ENCODE measurements around the gene PRXL2A. TPM values are rescaled to one million over a fixed set of nuclear protein-coding genes. Genes with fewer than 3 reads are reported as not detected.
"Not testable (repeated sequence)": the region's sequence is repeated elsewhere in the genome, so short reads cannot be mapped to it uniquely, and the experiment has no call there.

PRXL2A gene
- total and polyA plus RNA-seq, 10 of the 15 experiments (the other 5 are each of a cell fraction or from before 2014, with no cell fraction given): 2.8 to 15.6 (median 11.1) TPM

- intact Hi-C loops (cut with micrococcal nuclease; ENCODE audit: unreplicated experiment); H3K4me2 ChIP-seq (ENCODE audit: control insufficient read depth, insufficient read depth); H3K79me2 ChIP-seq (ENCODE audit: control insufficient read depth, insufficient read depth, low read length); H3K9me3 ChIP-seq (replicated peaks; ENCODE audit: control insufficient read depth, insufficient read depth, low read length); FAIRE-seq; H3K36me3 ChIP-seq (ENCODE audit: control insufficient read depth in 2 of 2, insufficient read depth in 2 of 2, low read length in 1 of 2); DNase-seq (ENCODE audit: low read depth, low spot score); H3K27ac ChIP-seq (ENCODE audit: control insufficient read depth, insufficient read depth); BruUV-seq (replicated peaks); CTCF ChIA-PET; H4K20me1 ChIP-seq (ENCODE audit: control insufficient read depth, insufficient read depth); ATAC-seq; POLR2A ChIA-PET; RAD21 ChIA-PET (ENCODE audit: unreplicated experiment); H3K9ac ChIP-seq (ENCODE audit: control insufficient read depth, insufficient read depth, low read length); SMC1A ChIA-PET (ENCODE audit: uncharacterized antibody, unreplicated experiment); H2AFZ ChIP-seq (ENCODE audit: control insufficient read depth, low read depth, low read length); H3K4me3 ChIP-seq; H3K4me1 ChIP-seq (ENCODE audit: control insufficient read depth, insufficient read depth, low read length); in situ Hi-C loops (cut with MboI): not testable (repeated sequence)
- peaks cover 5 to 11% of the 10 kb centered on the region in 2 experiments for H3K27me3 ChIP-seq (replicated peaks in 1 of 2; ENCODE audit: control insufficient read depth in 2 of 2, insufficient read depth in 2 of 2, low read length in 1 of 2)
- WGBS (ENCODE audit: insufficient coverage, insufficient replicate concordance, low lambda C conversion rate, missing lambda C conversion rate): 30% methylated on average over 2 of the region's 2 CpGs
- 0 out of 2 replicates have a peak, but pooled peaks have one; percentile 46 for TF ChIP-seq NFYB (IDR thresholded peaks at IDR 0.05; ENCODE audit: insufficient read depth, low read depth, low read length)
Measured at GRCh38 chr10:80358925-80359324, 49.4 kb upstream of the PRXL2A start.

- Histone ChIP-seq H4K20me1 (ENCODE audit: control insufficient read depth, insufficient read depth) (no peaks in the 10 kb centered on the region), H3K9me3 (replicated peaks; ENCODE audit: control insufficient read depth, insufficient read depth, low read length) (no peaks in the 10 kb centered on the region), H3K4me1 (ENCODE audit: control insufficient read depth, insufficient read depth, low read length) (no peaks in the 10 kb centered on the region), H3K79me2 (ENCODE audit: control insufficient read depth, insufficient read depth, low read length) (no peaks in the 10 kb centered on the region), H3K27me3 (replicated peaks in 1 of 2; ENCODE audit: control insufficient read depth in 2 of 2, insufficient read depth in 2 of 2, low read length in 1 of 2) (peaks cover 5 to 10% of the 10 kb centered on the region in 2 experiments), H3K27ac (ENCODE audit: control insufficient read depth, insufficient read depth) (no peak overlapping the region), H3K36me3 (ENCODE audit: control insufficient read depth in 2 of 2, insufficient read depth in 2 of 2, low read length in 1 of 2) (no peaks in the 10 kb centered on the region), H3K9ac (ENCODE audit: control insufficient read depth, insufficient read depth, low read length) (no peak overlapping the region), H3K4me2 (ENCODE audit: control insufficient read depth, insufficient read depth) (no peak overlapping the region), H2AFZ (ENCODE audit: control insufficient read depth, low read depth, low read length) (no peak overlapping the region), H3K4me3 (no peak overlapping the region)
- WGBS (ENCODE audit: insufficient coverage, insufficient replicate concordance, low lambda C conversion rate, missing lambda C conversion rate): 77% methylated on average over 22 of the region's 22 CpGs
- POLR2A ChIA-PET: no interaction called here
- ATAC-seq (no peak), DNase-seq (ENCODE audit: low read depth, low spot score) (no peak), FAIRE-seq (no peak)
- BruUV-seq (replicated peaks): no TSS peak
- SMC1A ChIA-PET (ENCODE audit: uncharacterized antibody, unreplicated experiment): no interaction called here
- CTCF ChIA-PET: no interaction called here
- no peak for TF ChIP-seq CREM (IDR thresholded peaks at IDR 0.05; ENCODE audit: low read depth)
- TF ChIP-seq ETV6 (conservative IDR thresholded peaks at IDR 0.05 in 1 of 2, IDR thresholded peaks at IDR 0.05 in 1 of 2; ENCODE audit: borderline replicate concordance in 1 of 2, low read depth in 1 of 2): no peak
- no peak for TF ChIP-seq WRNIP1 (IDR thresholded peaks at IDR 0.05; ENCODE audit: borderline replicate concordance, low read depth, low read length)
- no peak for TF ChIP-seq MEF2B (IDR thresholded peaks at IDR 0.05; ENCODE audit: partially characterized antibody, poor library complexity, severe bottlenecking)
- RAD21 ChIA-PET (ENCODE audit: unreplicated experiment): no interaction called here
- in situ Hi-C loops (cut with MboI): no loop called here
- intact Hi-C loops (cut with micrococcal nuclease; ENCODE audit: unreplicated experiment): no loop called here
Measured at GRCh38 chr10:80359644-80360043, 48.7 kb upstream of the PRXL2A start.

Measured in GM12878 (cell line).